ENCODE measurements around the gene CYFIP1. TPM values are rescaled to one million over a fixed set of nuclear protein-coding genes. Genes with fewer than 3 reads are reported as not detected.

CYFIP1 gene
- polyA plus RNA-seq, 1 donor from 2014 or later: 9.3 TPM

- Histone ChIP-seq H3K4me3 (ENCODE audit: low read length) (no peak overlapping the region), H3F3A (ENCODE audit: insufficient read depth, low read length, poor library complexity, severe bottlenecking) (no peaks in the 10 kb centered on the region), H3K27me3 (ENCODE audit: insufficient read depth, low read depth, low read length) (no peaks in the 10 kb centered on the region), H3K9me2 (ENCODE audit: insufficient read depth, low read length) (no peaks in the 10 kb centered on the region), H3K9me3 (ENCODE audit: low read length) (no peaks in the 10 kb centered on the region), H3K36me3 (ENCODE audit: insufficient read depth, low read length) (no peaks in the 10 kb centered on the region), H3K9ac (ENCODE audit: low read length) (no peak overlapping the region), H3K27ac (ENCODE audit: low read length) (no peak overlapping the region), H3K79me2 (replicated peaks; ENCODE audit: insufficient read depth, low read length) (no peaks in the 10 kb centered on the region), H3K4me2 (ENCODE audit: low read length) (no peak overlapping the region), H2AFZ (ENCODE audit: low read depth, low read length) (no peak overlapping the region), H4K20me1 (ENCODE audit: insufficient read depth) (no peaks in the 10 kb centered on the region)
- TF ChIP-seq MXI1 (conservative IDR thresholded peaks at IDR 0.05; ENCODE audit: poor library complexity, severe bottlenecking): no peak
- TF ChIP-seq POLR2AphosphoS5 (IDR thresholded peaks at IDR 0.05): no peak
- no peak for TF ChIP-seq SMC3 (conservative IDR thresholded peaks at IDR 0.05; ENCODE audit: poor library complexity)
- TF ChIP-seq RAD21 (conservative IDR thresholded peaks at IDR 0.05): no peak
- no peak for TF ChIP-seq EZH2 (IDR thresholded peaks at IDR 0.05; ENCODE audit: borderline replicate concordance, insufficient read depth, low read length, poor library complexity, severe bottlenecking)
- no peak for TF ChIP-seq EP300 (conservative IDR thresholded peaks at IDR 0.05; ENCODE audit: poor library complexity, severe bottlenecking)
- TF ChIP-seq TAF1 (IDR thresholded peaks at IDR 0.05; ENCODE audit: low read depth): no peak
- TF ChIP-seq CTCF (IDR thresholded peaks at IDR 0.05; ENCODE audit: poor library complexity, severe bottlenecking): no peak
- TF ChIP-seq REST (IDR thresholded peaks at IDR 0.05; ENCODE audit: borderline replicate concordance): no peak
Observed at GRCh38 chr15:22939051-22939450, 41.1 kb downstream of the CYFIP1 start.

- Histone ChIP-seq H3F3A (ENCODE audit: insufficient read depth, low read length, poor library complexity, severe bottlenecking) (no peaks in the 10 kb centered on the region), H3K27me3 (ENCODE audit: insufficient read depth, low read depth, low read length) (no peaks in the 10 kb centered on the region), H3K79me2 (replicated peaks; ENCODE audit: insufficient read depth, low read length) (no peaks in the 10 kb centered on the region), H3K9ac (ENCODE audit: low read length) (no peak overlapping the region), H3K27ac (ENCODE audit: low read length) (no peak overlapping the region), H3K9me2 (ENCODE audit: insufficient read depth, low read length) (no peaks in the 10 kb centered on the region), H2AFZ (ENCODE audit: low read depth, low read length) (no peak overlapping the region), H3K9me3 (ENCODE audit: low read length) (no peaks in the 10 kb centered on the region), H4K20me1 (ENCODE audit: insufficient read depth) (no peaks in the 10 kb centered on the region), H3K4me2 (ENCODE audit: low read length) (no peak overlapping the region), H3K4me3 (ENCODE audit: low read length) (no peak overlapping the region), H3K36me3 (ENCODE audit: insufficient read depth, low read length) (no peaks in the 10 kb centered on the region)
- TF ChIP-seq SMC3 (conservative IDR thresholded peaks at IDR 0.05; ENCODE audit: poor library complexity) (no peak), MXI1 (conservative IDR thresholded peaks at IDR 0.05; ENCODE audit: poor library complexity, severe bottlenecking) (no peak), POLR2AphosphoS5 (IDR thresholded peaks at IDR 0.05) (no peak), CTCF (IDR thresholded peaks at IDR 0.05; ENCODE audit: poor library complexity, severe bottlenecking) (no peak), EZH2 (IDR thresholded peaks at IDR 0.05; ENCODE audit: borderline replicate concordance, insufficient read depth, low read length, poor library complexity, severe bottlenecking) (no peak), REST (IDR thresholded peaks at IDR 0.05; ENCODE audit: borderline replicate concordance) (no peak), EP300 (conservative IDR thresholded peaks at IDR 0.05; ENCODE audit: poor library complexity, severe bottlenecking) (no peak), TAF1 (IDR thresholded peaks at IDR 0.05; ENCODE audit: low read depth) (no peak), RAD21 (conservative IDR thresholded peaks at IDR 0.05) (no peak)
Observed at GRCh38 chr15:22936577-22937472, 43.3 kb downstream of the CYFIP1 start.

Measured in neural cell (in vitro differentiated cells).